HFFc6 (cell line): Measurements from ENCODE around the gene CADM4. TPM values are rescaled to one million over a fixed set of nuclear protein-coding genes. Genes with fewer than 3 reads are reported as not detected.
"Not testable (repeated sequence)": the region's sequence is repeated elsewhere in the genome, so short reads cannot be mapped to it uniquely, and the experiment has no call there.

Source experiments
- DNase-seq: peaks from one replicate; pipeline ENCODE4 v3.0.0-alpha.2; 2018
- H3K27ac Mint-ChIP-seq: 2 replicates; pipeline ENCODE4 v1.8.0; 2020; ENCODE audit warnings: mild to moderate bottlenecking, mixed read lengths
- H3K27me3 Mint-ChIP-seq: 2 replicates; pipeline ENCODE4 v1.8.0; 2021; ENCODE audit warnings: mild to moderate bottlenecking, moderate library complexity, mixed read lengths; ENCODE audit not compliant: insufficient read depth
- H3K36me3 Mint-ChIP-seq: 2 replicates; pipeline ENCODE4 v1.8.0; 2021; ENCODE audit warnings: low read depth, mixed read lengths
- H3K4me1 Mint-ChIP-seq: 2 replicates; pipeline ENCODE4 v1.8.0; 2020; ENCODE audit warnings: low read depth, mixed read lengths
- H3K4me3 Mint-ChIP-seq: 2 replicates; pipeline ENCODE4 v1.8.0; 2020; ENCODE audit warnings: mild to moderate bottlenecking, moderate library complexity, mixed read lengths
- H3K9me3 Mint-ChIP-seq: 2 replicates; pipeline ENCODE4 v1.8.0; 2020; ENCODE audit warnings: mild to moderate bottlenecking, mixed read lengths
- total RNA-seq, 6 experiments: library from RNA; stranded (reverse); fragmentation: NEBNext Ultra II Directional; extraction: Animal tissue kit (Norgen Biotek cat#: 25700); gene quantifications; 2 replicates in 1 of 6; 3 replicates in 5 of 6; pipeline ENCODE4 v1.2.3, GENCODE V29; 2021
- TF ChIP-seq, protein P1 (sequence below): fragments of 200-600 bp; sonication (generic); IDR thresholded peaks from 2 replicates; pipeline ENCODE4 v1.5.0; 2021; ENCODE audit warnings: antibody characterized with exemption, mild to moderate bottlenecking

Gene CADM4
- total RNA-seq, 6 experiments from 2014 or later = 0.43 to 1.3 (median 0.82) TPM

DNA sequence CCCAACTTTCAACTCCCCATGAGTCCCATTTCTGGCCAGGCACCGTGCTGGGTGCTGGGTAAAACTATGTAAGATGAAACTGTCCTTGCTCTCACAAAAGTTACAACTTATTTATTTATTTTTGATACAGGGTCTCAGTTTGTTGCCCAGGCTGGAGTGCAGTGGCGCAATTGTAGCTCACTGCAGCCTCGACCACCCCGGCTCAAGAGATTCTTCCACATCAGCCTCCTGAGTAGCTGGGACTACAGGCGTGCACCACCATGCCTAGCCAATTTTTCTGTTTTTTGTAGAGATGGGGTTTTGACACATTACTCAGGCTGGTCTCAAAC is 12.9 kb upstream of the CADM4 start:
- no peak for DNase-seq
- H3K4me1 Mint-ChIP-seq = no peaks in the 10 kb centered on the region; the same call in 1 of the 2 replicates
- no peaks in the 10 kb centered on the region for H3K9me3 Mint-ChIP-seq
- no peak overlapping the region for H3K4me3 Mint-ChIP-seq
- peak overlapping the region; percentile 61 for H3K27ac Mint-ChIP-seq
- H3K36me3 Mint-ChIP-seq = peaks cover 53% of the 10 kb centered on the region
- H3K27me3 Mint-ChIP-seq = no peaks in the 10 kb centered on the region; the same call in 1 of the 2 replicates
- TF ChIP-seq, protein P1, sequence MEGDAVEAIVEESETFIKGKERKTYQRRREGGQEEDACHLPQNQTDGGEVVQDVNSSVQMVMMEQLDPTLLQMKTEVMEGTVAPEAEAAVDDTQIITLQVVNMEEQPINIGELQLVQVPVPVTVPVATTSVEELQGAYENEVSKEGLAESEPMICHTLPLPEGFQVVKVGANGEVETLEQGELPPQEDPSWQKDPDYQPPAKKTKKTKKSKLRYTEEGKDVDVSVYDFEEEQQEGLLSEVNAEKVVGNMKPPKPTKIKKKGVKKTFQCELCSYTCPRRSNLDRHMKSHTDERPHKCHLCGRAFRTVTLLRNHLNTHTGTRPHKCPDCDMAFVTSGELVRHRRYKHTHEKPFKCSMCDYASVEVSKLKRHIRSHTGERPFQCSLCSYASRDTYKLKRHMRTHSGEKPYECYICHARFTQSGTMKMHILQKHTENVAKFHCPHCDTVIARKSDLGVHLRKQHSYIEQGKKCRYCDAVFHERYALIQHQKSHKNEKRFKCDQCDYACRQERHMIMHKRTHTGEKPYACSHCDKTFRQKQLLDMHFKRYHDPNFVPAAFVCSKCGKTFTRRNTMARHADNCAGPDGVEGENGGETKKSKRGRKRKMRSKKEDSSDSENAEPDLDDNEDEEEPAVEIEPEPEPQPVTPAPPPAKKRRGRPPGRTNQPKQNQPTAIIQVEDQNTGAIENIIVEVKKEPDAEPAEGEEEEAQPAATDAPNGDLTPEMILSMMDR = peak; percentile 47

DNA sequence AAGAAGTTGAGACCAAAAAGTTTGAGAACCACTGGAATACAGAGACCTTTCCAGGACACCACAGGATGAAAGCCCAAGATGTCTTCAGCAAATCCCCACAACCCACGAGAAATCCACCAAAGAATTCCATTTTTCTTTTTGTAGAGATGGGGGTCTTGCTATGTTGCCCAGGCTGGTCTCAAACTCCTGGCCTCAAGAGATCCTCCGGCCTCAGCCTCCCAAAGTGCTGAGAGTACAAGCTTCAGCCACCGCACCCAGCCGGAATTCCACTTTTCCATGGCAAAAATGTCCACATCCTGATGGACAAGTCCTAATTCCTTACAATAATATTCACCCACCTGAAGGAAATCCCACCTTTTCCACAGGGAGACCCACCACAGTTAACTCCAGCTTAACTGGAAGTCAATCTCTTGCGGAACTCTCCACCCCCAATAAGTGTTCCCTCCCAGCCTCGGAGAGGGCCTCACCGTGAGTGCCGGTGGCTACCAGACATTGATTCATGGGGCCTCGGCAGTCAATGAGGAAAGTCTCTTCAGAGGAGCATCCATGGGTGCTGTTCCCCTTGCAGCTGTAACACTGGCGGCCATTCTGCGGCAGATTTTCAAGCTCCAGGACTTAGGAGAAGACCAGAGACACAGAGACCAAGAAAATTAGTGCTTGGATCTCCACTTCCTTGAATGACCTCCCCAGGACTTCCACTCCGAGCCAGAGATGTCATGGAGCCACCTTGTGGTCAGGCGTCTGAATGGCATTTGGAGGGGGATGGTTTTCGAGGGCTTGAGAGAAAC is 12.3 kb upstream of the CADM4 start:
- TF ChIP-seq, protein P1 = peak; percentile 83
- peaks cover 53% of the 10 kb centered on the region for H3K36me3 Mint-ChIP-seq
- no peaks in the 10 kb centered on the region; the same call in 1 of the 2 replicates for H3K4me1 Mint-ChIP-seq
- H3K27ac Mint-ChIP-seq = peak overlapping the region; percentile 61
- peak overlapping the region; percentile 9; the same call in 1 of the 2 replicates for H3K4me3 Mint-ChIP-seq
- H3K27me3 Mint-ChIP-seq = no peaks in the 10 kb centered on the region; the same call in 1 of the 2 replicates
- H3K9me3 Mint-ChIP-seq = no peaks in the 10 kb centered on the region
- DNase-seq = peak; percentile 51

GRCh38 chr19:43650276-43650675 is 10.6 kb upstream of the CADM4 start:
- DNase-seq, H3K9me3 Mint-ChIP-seq: not testable (repeated sequence)
- peaks cover 50% of the 10 kb centered on the region for H3K36me3 Mint-ChIP-seq

GRCh38 chr19:43649514-43649913 is 9.9 kb upstream of the CADM4 start:
- TF ChIP-seq, protein P1 = no peak
- no peak overlapping the region for H3K27ac Mint-ChIP-seq
- no peak overlapping the region for H3K4me3 Mint-ChIP-seq
- peaks cover 2% of the 10 kb centered on the region for H3K27me3 Mint-ChIP-seq
- no peak for DNase-seq
- H3K36me3 Mint-ChIP-seq = peaks cover 44% of the 10 kb centered on the region
- H3K4me1 Mint-ChIP-seq = no peaks in the 10 kb centered on the region; the same call in 1 of the 2 replicates
- no peaks in the 10 kb centered on the region for H3K9me3 Mint-ChIP-seq

More at GRCh38 chr19:43650276-43650675, 10.6 kb upstream of the CADM4 start:
- not testable (repeated sequence) for H3K27ac Mint-ChIP-seq, H3K4me3 Mint-ChIP-seq, H3K4me1 Mint-ChIP-seq, H3K27me3 Mint-ChIP-seq

GRCh38 chr19:43648633-43649032 is 9.0 kb upstream of the CADM4 start:
- Mint-ChIP-seq H3K27ac (no peak overlapping the region), H3K4me1 (no peaks in the 10 kb centered on the region), H3K4me3 (no peak overlapping the region), H3K27me3 (peaks cover 2% of the 10 kb centered on the region), H3K9me3 (no peaks in the 10 kb centered on the region), H3K36me3 (peaks cover 38% of the 10 kb centered on the region)
- no peak for DNase-seq
- TF ChIP-seq, protein P1 = no peak

- Mint-ChIP-seq H3K36me3 (peaks cover 29% of the 10 kb centered on the region), H3K9me3 (no peaks in the 10 kb centered on the region), H3K27me3 (peaks cover 11% of the 10 kb centered on the region), H3K27ac (no peak overlapping the region), H3K4me3 (no peak overlapping the region), H3K4me1 (no peaks in the 10 kb centered on the region)
- DNase-seq = no peak
- TF ChIP-seq, protein P1 = no peak
Observed at GRCh38 chr19:43644181-43644580, 4.5 kb upstream of the CADM4 start.
